GM18502 (cell line): ENCODE results near the gene ARAF.

Experiments used
- ATAC-seq: cut with Tn5 transposase; IDR thresholded peaks from one replicate; pipeline ENCODE4 v1.9.1; 2021; ENCODE audit warnings: mild to moderate bottlenecking; ENCODE audit not compliant: unreplicated experiment, poor library complexity

The ARAF gene

GRCh38 chrX:47563801-47564315 is 2.9 kb downstream of the ARAF start:
- no peak for ATAC-seq

- no peak for ATAC-seq
Observed at GRCh38 chrX:47564438-47565085, 3.6 kb downstream of the ARAF start.

- ATAC-seq = no peak
Observed at GRCh38 chrX:47566841-47567240, 5.8 kb downstream of the ARAF start.

GRCh38 chrX:47568656-47569295 is 7.8 kb downstream of the ARAF start:
- ATAC-seq = no peak

GRCh38 chrX:47570794-47571193 is 9.8 kb downstream of the ARAF start:
- no peak for ATAC-seq

- ATAC-seq = no peak
Observed at GRCh38 chrX:47571215-47571614, 10.2 kb downstream of the ARAF start.

- ATAC-seq = no peak
Observed at GRCh38 chrX:47571896-47572295, 10.9 kb downstream of the ARAF start.

- no peak for ATAC-seq
Observed at GRCh38 chrX:47572773-47573340, 11.9 kb downstream of the ARAF start.

- no peak for ATAC-seq
Observed at GRCh38 chrX:47573341-47574075, 12.5 kb downstream of the ARAF start.

GRCh38 chrX:47574076-47574546 is 13.1 kb downstream of the ARAF start:
- ATAC-seq = no peak

GRCh38 chrX:47574547-47575301 is 13.7 kb downstream of the ARAF start:
- no peak for ATAC-seq

GRCh38 chrX:47576021-47576898 is 15.3 kb downstream of the ARAF start:
- no peak for ATAC-seq

GRCh38 chrX:47577424-47577823 is 16.4 kb downstream of the ARAF start:
- ATAC-seq = no peak

- no peak for ATAC-seq
Observed at GRCh38 chrX:47577901-47578300, 16.9 kb downstream of the ARAF start.

GRCh38 chrX:47578692-47579091 is 17.7 kb downstream of the ARAF start:
- no peak for ATAC-seq

GRCh38 chrX:47579537-47579936 is 18.5 kb downstream of the ARAF start:
- no peak for ATAC-seq

GRCh38 chrX:47581731-47582647 is 21.0 kb downstream of the ARAF start, which contains the start of gene TIMP1:
TSS of gene TIMP1 (plus strand) at chrX:47582436. CDS start at chrX:47583416, 980 bp downstream.
- peak; percentile 94 for ATAC-seq

GRCh38 chrX:47583240-47583861 is 22.3 kb downstream of the ARAF start:
- ATAC-seq = no peak
